ENCODE data around the gene ZDHHC9.

Gene ZDHHC9

DNA sequence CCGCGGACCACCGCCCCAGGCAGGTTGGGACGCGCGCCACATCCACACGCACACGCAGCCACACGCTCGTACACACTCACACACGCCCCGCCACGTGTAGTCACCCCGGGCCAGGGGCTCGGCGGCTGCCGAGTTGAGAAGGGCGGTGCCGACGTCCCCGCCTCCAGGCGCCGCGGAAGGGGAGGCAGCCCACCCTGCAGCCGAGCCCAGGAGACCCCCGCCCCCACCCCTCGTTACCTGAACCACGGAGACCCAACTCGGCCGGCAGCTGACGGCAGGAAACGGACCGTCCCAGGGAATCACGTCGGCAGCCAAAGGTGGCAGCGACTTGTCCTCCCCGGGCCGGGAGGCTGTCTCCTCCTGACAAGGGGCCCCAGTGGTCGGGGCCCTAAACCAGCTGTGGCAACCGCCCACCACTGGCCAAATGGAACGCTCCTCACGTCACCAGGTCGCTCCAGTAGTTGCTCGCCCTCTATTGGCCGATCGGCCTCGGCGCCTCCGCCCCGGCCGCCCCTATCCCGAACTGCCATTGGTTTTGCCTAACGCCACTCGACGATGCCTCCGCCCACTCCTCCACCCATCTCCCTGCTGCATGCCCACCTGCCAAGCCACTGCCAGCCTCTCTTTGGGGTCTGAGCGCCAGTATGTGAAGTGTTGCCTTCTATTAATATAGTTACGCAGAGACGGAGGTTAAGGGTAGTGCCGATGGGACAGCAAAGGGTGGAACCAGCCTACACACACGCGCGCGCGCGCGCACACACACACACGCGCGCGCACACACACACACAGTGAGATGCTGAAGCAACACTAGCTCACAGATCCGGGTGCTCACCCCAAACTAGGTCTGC lies at the start of gene ZDHHC9:
Gene ZDHHC9, minus strand, starts transcription at position 428 of the 848 bp plus-strand sequence. CDS start 1,941 bp downstream, outside the sequence.
- H3K4me3 ChIP-seq (ENCODE audit: severe bottlenecking) = peak within 1 kb of the TSS; percentile 85
- peaks cover 9% of the 10 kb centered on the region; the same call in 1 of the 2 replicates for H3K36me3 ChIP-seq (ENCODE audit: low read depth)
- peak within 1 kb of the TSS; percentile 47 for H3K27ac ChIP-seq (ENCODE audit: poor library complexity, severe bottlenecking)
- no peaks in the 10 kb centered on the region for H3K27me3 ChIP-seq (ENCODE audit: insufficient read depth, poor library complexity, severe bottlenecking)
- ATAC-seq (ENCODE audit: low read depth) (peak; percentile 98), DNase-seq (ENCODE audit: low spot score) (peak; percentile 77)
- H3K4me1 ChIP-seq (ENCODE audit: insufficient read depth, poor library complexity, severe bottlenecking) = no peaks in the 10 kb centered on the region
- TF ChIP-seq, protein P1, sequence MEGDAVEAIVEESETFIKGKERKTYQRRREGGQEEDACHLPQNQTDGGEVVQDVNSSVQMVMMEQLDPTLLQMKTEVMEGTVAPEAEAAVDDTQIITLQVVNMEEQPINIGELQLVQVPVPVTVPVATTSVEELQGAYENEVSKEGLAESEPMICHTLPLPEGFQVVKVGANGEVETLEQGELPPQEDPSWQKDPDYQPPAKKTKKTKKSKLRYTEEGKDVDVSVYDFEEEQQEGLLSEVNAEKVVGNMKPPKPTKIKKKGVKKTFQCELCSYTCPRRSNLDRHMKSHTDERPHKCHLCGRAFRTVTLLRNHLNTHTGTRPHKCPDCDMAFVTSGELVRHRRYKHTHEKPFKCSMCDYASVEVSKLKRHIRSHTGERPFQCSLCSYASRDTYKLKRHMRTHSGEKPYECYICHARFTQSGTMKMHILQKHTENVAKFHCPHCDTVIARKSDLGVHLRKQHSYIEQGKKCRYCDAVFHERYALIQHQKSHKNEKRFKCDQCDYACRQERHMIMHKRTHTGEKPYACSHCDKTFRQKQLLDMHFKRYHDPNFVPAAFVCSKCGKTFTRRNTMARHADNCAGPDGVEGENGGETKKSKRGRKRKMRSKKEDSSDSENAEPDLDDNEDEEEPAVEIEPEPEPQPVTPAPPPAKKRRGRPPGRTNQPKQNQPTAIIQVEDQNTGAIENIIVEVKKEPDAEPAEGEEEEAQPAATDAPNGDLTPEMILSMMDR (IDR thresholded peaks at IDR 0.05; ENCODE audit: poor library complexity, severe bottlenecking) = no peak
- no peaks in the 10 kb centered on the region for H3K9me3 ChIP-seq (ENCODE audit: severe bottlenecking)

DNA sequence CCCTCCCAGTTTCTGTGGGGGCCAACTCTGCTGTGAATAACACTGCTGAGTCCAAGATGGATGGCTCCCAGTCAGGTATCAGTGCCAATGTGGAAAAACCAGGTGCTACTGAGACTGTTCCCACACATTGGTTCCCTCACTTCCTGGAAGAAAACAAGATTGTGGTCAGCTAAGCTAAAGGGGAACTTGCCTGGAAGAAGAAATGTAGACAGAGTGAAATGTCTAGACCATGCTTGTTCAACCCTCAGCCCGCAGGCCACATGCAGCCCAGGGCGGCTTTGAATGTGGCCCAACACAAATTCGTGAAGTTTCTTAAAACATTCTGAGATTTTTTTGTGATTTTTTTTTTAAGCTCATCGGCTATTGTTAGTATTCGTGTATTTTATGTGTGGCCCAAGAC lies 33.7 kb upstream of the ZDHHC9 start:
- H3K4me1 ChIP-seq (ENCODE audit: insufficient read depth, poor library complexity, severe bottlenecking) = no peaks in the 10 kb centered on the region
- TF ChIP-seq, protein P1 (IDR thresholded peaks at IDR 0.05; ENCODE audit: poor library complexity, severe bottlenecking) = no peak
- no peak overlapping the region for H3K27ac ChIP-seq (ENCODE audit: poor library complexity, severe bottlenecking)
- no peaks in the 10 kb centered on the region for H3K27me3 ChIP-seq (ENCODE audit: insufficient read depth, poor library complexity, severe bottlenecking)
- no peak overlapping the region for H3K4me3 ChIP-seq (ENCODE audit: severe bottlenecking)
- H3K36me3 ChIP-seq (ENCODE audit: low read depth) = no peaks in the 10 kb centered on the region
- H3K9me3 ChIP-seq (ENCODE audit: severe bottlenecking) = no peaks in the 10 kb centered on the region
- DNase-seq (ENCODE audit: low spot score) (no peak), ATAC-seq (ENCODE audit: low read depth) (no peak)

DNA sequence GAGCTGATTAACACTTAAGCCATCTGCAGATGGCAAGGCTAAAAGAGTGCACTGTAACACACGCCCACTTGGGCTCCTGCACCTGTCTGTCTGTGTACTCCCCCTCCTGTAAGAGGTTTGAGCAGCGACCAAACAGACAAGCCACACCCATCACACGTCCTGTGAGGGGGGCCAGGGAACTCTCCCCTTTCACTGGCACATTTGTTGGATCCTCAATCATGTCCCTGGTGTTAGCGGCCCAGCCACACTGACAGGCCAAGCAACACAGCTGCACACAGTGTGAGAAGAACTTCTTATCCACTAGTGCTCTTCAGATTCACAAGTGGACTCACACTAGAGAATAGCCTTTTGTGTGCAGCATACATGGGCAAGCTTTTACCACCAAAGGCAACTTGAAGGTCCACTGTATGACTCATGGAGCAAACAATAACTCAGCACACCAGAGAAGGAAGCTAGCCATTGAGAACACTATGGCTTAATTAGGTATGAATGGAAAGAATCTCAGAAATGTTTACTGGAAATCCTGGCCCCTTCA lies 33.2 kb upstream of the ZDHHC9 start:
- TF ChIP-seq, protein P1 (IDR thresholded peaks at IDR 0.05; ENCODE audit: poor library complexity, severe bottlenecking) = no peak
- H3K36me3 ChIP-seq (ENCODE audit: low read depth) = no peaks in the 10 kb centered on the region
- DNase-seq (ENCODE audit: low spot score) (no peak), ATAC-seq (ENCODE audit: low read depth) (peak; percentile 36; the same call in 2 of the 3 replicates)
- no peak overlapping the region for H3K4me3 ChIP-seq (ENCODE audit: severe bottlenecking)
- H3K27ac ChIP-seq (ENCODE audit: poor library complexity, severe bottlenecking) = no peak overlapping the region
- no peaks in the 10 kb centered on the region for H3K27me3 ChIP-seq (ENCODE audit: insufficient read depth, poor library complexity, severe bottlenecking)
- H3K4me1 ChIP-seq (ENCODE audit: insufficient read depth, poor library complexity, severe bottlenecking) = no peaks in the 10 kb centered on the region
- no peaks in the 10 kb centered on the region for H3K9me3 ChIP-seq (ENCODE audit: severe bottlenecking)

DNA sequence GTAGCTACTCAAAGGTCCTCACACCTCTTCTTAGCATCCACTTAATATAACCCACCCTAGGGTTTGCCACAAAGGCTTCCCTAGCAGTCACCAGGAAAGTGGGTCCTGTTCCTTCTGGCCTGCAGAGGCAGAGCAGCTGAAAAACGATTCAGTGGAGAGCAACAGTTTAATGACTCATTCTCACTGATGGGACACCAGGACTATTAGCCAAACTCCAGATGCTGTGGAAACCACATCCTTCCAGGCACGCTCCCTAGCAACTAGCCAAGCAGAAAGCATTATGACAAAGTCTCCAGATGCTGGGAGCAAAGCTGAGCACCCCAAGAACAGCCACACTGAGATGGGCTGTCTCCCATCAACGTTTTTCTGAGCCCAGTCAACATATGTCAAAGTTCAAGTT lies 32.0 kb upstream of the ZDHHC9 start:
- TF ChIP-seq, protein P1 (IDR thresholded peaks at IDR 0.05; ENCODE audit: poor library complexity, severe bottlenecking) = no peak
- DNase-seq (ENCODE audit: low spot score) (no peak), ATAC-seq (ENCODE audit: low read depth) (0 out of 3 replicates have a peak, but pooled peaks have one; percentile 27)
- Histone ChIP-seq H3K4me1 (ENCODE audit: insufficient read depth, poor library complexity, severe bottlenecking) (no peaks in the 10 kb centered on the region), H3K9me3 (ENCODE audit: severe bottlenecking) (no peaks in the 10 kb centered on the region), H3K27me3 (ENCODE audit: insufficient read depth, poor library complexity, severe bottlenecking) (no peaks in the 10 kb centered on the region), H3K36me3 (ENCODE audit: low read depth) (no peaks in the 10 kb centered on the region), H3K27ac (ENCODE audit: poor library complexity, severe bottlenecking) (no peak overlapping the region), H3K4me3 (ENCODE audit: severe bottlenecking) (no peak overlapping the region)
